Prostate gland (tissue), 2 donors: ENCODE results near the gene SLC9A7.

Source experiments
- POLR2A ChIP-seq: fragments of 450-650 bp; IDR thresholded peaks from one replicate; pipeline ENCODE4 v1.6.1; 2016; ENCODE audit warnings: antibody characterized with exemption, mild to moderate bottlenecking
- POLR2AphosphoS5 ChIP-seq: sonication (generic); formaldehyde crosslinking; IDR thresholded peaks from one replicate; pipeline ENCODE4 v1.6.1; 2017; ENCODE audit warnings: antibody characterized with exemption
- TF ChIP-seq, protein P1 (sequence below), 4 experiments: fragments of 200-600 bp in 2 of 4; fragments of 450-650 bp in 2 of 4; sonication (generic) in 2 of 4; IDR thresholded peaks; 1 replicate in 3 of 4; 2 replicates in 1 of 4; pipeline ENCODE4 v1.5.1; 2016 to 2019; ENCODE audit warnings: antibody characterized with exemption in 4 of 4, mild to moderate bottlenecking in 2 of 4, moderate library complexity in 2 of 4

DNA sequence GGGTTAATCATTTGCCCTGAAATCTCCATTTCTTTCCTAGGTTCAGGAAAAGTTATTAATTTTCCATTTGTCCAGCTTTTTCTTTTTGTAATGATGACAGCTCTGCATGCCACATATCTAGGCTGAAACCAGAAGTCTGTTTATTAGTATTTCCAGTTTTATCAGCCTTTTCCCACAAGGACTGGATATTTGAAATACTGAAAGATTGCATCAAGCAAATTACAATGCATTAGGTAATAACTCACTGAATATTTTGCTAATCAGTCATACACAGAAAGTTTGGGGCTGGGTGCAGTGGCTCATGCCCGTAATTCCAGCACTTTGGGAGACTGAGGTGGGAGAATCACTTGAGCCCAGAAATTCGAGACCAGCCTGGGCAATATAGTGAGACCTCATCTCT lies 21.5 kb downstream of the SLC9A7 start:
- TF ChIP-seq, protein P1, sequence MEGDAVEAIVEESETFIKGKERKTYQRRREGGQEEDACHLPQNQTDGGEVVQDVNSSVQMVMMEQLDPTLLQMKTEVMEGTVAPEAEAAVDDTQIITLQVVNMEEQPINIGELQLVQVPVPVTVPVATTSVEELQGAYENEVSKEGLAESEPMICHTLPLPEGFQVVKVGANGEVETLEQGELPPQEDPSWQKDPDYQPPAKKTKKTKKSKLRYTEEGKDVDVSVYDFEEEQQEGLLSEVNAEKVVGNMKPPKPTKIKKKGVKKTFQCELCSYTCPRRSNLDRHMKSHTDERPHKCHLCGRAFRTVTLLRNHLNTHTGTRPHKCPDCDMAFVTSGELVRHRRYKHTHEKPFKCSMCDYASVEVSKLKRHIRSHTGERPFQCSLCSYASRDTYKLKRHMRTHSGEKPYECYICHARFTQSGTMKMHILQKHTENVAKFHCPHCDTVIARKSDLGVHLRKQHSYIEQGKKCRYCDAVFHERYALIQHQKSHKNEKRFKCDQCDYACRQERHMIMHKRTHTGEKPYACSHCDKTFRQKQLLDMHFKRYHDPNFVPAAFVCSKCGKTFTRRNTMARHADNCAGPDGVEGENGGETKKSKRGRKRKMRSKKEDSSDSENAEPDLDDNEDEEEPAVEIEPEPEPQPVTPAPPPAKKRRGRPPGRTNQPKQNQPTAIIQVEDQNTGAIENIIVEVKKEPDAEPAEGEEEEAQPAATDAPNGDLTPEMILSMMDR (IDR thresholded peaks at IDR 0.05): no peak
- TF ChIP-seq POLR2A: no peak
- TF ChIP-seq POLR2AphosphoS5: no peak
